Common myeloid progenitor, CD34-positive (primary cell): ENCODE data around the gene TAAR2.

Experiments used
- CTCF ChIA-PET: fragments of 350-600 bp; sonication (Branson Sonifier 250); formaldehyde crosslinking; loops from one replicate; lab custom pipeline; 2021; ENCODE audit warnings: antibody characterized with exemption; lab: Charles Lee
- POLR2A ChIA-PET: fragments of 350-600 bp; sonication (Branson Sonifier 250); formaldehyde crosslinking; loops from one replicate; lab custom pipeline; 2021; ENCODE audit warnings: antibody characterized with exemption; lab: Charles Lee
- DNase-seq, 3 donors: peaks; one replicate each; pipeline versions ENCODE4 v3.0.0 to v3.0.0-alpha.2; 2013
- H3K27ac ChIP-seq, 2 experiments: 1 replicate in 1 of 2; 2 replicates in 1 of 2; pipeline ENCODE4 v1.7.0; 2013; ENCODE audit warnings: inconsistent platforms in 2 of 2, low read length in 2 of 2, mild to moderate bottlenecking in 2 of 2, low read depth in 1 of 2, moderate library complexity in 1 of 2; ENCODE audit not compliant: severe bottlenecking in 2 of 2, insufficient read depth in 1 of 2, poor library complexity in 1 of 2
- H3K27me3 ChIP-seq, 5 experiments: replicated peaks in 2 of 5; 1 replicate in 3 of 5; 2 replicates in 2 of 5; pipeline versions ENCODE4 v1.6.1 to v1.7.0; 2013; ENCODE audit warnings: low read length in 4 of 5, mild to moderate bottlenecking in 2 of 5, moderate library complexity in 2 of 5, inconsistent platforms in 1 of 5; ENCODE audit not compliant: insufficient read depth in 5 of 5, control insufficient read depth in 4 of 5
- H3K36me3 ChIP-seq, 4 experiments: 1 replicate in 2 of 4; 2 replicates in 2 of 4; pipeline versions ENCODE4 v1.6.1 to v1.7.0; 2013; ENCODE audit warnings: low read length in 3 of 4, control low read depth in 1 of 4, mild to moderate bottlenecking in 1 of 4; ENCODE audit not compliant: control insufficient read depth in 4 of 4, insufficient read depth in 4 of 4
- H3K4me1 ChIP-seq, 4 experiments: 1 replicate in 3 of 4; 2 replicates in 1 of 4; pipeline versions ENCODE4 v1.6.1 to v1.7.1; 2013; ENCODE audit warnings: low read length in 3 of 4, mild to moderate bottlenecking in 3 of 4, control low read depth in 1 of 4, inconsistent platforms in 1 of 4, moderate library complexity in 1 of 4; ENCODE audit not compliant: control insufficient read depth in 4 of 4, insufficient read depth in 4 of 4; ENCODE audit errors: control extremely low read depth in 1 of 4
- H3K4me3 ChIP-seq, 7 experiments: 1 replicate in 4 of 7; 2 replicates in 3 of 7; pipeline versions ENCODE4 v1.5.1 to v1.7.0; 2013; ENCODE audit warnings: mild to moderate bottlenecking in 7 of 7, low read length in 6 of 7, moderate library complexity in 6 of 7, inconsistent platforms in 2 of 7, low read depth in 2 of 7, control low read depth in 1 of 7; ENCODE audit not compliant: insufficient read depth in 4 of 7, control insufficient read depth in 1 of 7; ENCODE audit errors: extremely low read depth in 1 of 7
- H3K9me3 ChIP-seq, 5 experiments: 1 replicate in 4 of 5; 2 replicates in 1 of 5; pipeline versions ENCODE4 v1.6.1 to v1.7.1; 2013; ENCODE audit warnings: low read length in 4 of 5, mild to moderate bottlenecking in 2 of 5, inconsistent platforms in 1 of 5, low read depth in 1 of 5, moderate library complexity in 1 of 5; ENCODE audit not compliant: control insufficient read depth in 4 of 5, insufficient read depth in 2 of 5; ENCODE audit errors: control extremely low read depth in 1 of 5
- WGBS: methylation state at CpG from one replicate; pipeline ENCODE4 v1.1.5; 2013; ENCODE audit not compliant: insufficient coverage; 5-methylcytosine and 5-hydroxymethylcytosine counted together

The TAAR2 gene

DNA sequence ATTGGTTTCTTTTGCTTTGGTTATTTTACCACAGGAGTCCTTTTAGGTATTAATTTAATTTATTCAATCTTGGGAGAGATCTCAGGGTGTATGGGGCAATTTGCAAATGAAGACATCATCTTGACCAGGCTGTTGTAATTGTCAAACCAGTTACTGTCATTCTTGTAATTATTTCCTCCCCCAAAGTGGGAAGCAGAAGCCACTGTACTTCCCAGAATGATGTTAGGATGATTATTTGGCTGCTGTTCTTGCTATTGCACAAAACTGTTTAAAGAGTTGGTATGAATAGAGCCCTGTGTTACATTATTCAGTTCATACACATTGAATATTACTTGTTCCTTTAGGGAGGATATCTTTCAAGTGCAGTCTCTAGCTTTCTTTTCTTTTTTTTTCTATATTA is 52.3 kb downstream of the TAAR2 start:
- no peak for DNase-seq
- no peaks in the 10 kb centered on the region for H3K9me3 ChIP-seq
- ChIA-PET CTCF (no interaction called here), POLR2A (no interaction called here)
- no peak overlapping the region for H3K4me3 ChIP-seq
- H3K27ac ChIP-seq = no peak overlapping the region
- H3K4me1 ChIP-seq = no peaks in the 10 kb centered on the region
- peaks cover 0 to 8% (median 2%) of the 10 kb centered on the region in 5 experiments for H3K27me3 ChIP-seq
- H3K36me3 ChIP-seq = no peaks in the 10 kb centered on the region

- Histone ChIP-seq H3K36me3 (no peaks in the 10 kb centered on the region), H3K4me3 (no peak within 1 kb of the TSS), H3K4me1 (no peaks in the 10 kb centered on the region), H3K9me3 (no peaks in the 10 kb centered on the region), H3K27ac (no peak within 1 kb of the TSS), H3K27me3 (peaks cover 0 to 8% (median 2%) of the 10 kb centered on the region in 5 experiments)
- no peak for DNase-seq
- ChIA-PET CTCF (no interaction called here), POLR2A (no interaction called here)
- 96% methylated on average over 9 of the region's 15 CpGs for WGBS
Observed at GRCh38 chr6:132570221-132570777, 53.8 kb downstream of the TAAR2 start, which contains the start of gene TAAR6. Gene TAAR6 (plus strand): TSS chr6:132570322. CDS start chr6:132570322, 0 bp downstream.

DNA sequence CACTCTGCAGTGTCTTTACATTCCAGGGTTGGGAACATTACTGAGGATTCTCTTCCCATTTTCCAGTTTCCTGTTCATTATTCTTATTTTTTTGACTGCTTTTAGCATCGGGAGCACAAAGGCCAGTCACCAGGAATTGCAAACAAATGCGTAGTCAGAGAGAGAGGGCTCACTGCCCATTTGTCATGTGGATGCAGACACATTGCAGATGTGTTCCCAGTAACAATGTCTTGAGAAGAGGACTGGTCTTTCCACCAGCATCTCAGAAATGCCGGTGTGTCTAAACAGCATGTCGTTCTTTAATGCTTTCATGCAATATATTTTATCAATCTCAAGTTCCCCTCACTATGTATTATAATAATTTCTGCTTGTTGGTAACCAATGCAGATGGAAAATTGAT is 54.9 kb downstream of the TAAR2 start:
- H3K27me3 ChIP-seq = peaks cover 0 to 8% (median 3%) of the 10 kb centered on the region in 5 experiments
- H3K36me3 ChIP-seq = no peaks in the 10 kb centered on the region
- H3K9me3 ChIP-seq = no peaks in the 10 kb centered on the region
- ChIA-PET POLR2A (no interaction called here), CTCF (no interaction called here)
- H3K27ac ChIP-seq = no peak overlapping the region
- 94% methylated on average over 2 of the region's 4 CpGs for whole genome bisulfite sequencing
- H3K4me1 ChIP-seq = no peaks in the 10 kb centered on the region
- no peak for DNase-seq
- H3K4me3 ChIP-seq = no peak overlapping the region

- Histone ChIP-seq H3K27me3 (peaks cover 0 to 8% (median 5%) of the 10 kb centered on the region in 5 experiments), H3K27ac (no peak overlapping the region), H3K4me3 (no peak overlapping the region), H3K9me3 (no peaks in the 10 kb centered on the region), H3K36me3 (no peaks in the 10 kb centered on the region), H3K4me1 (no peaks in the 10 kb centered on the region)
- ChIA-PET CTCF (no interaction called here), POLR2A (no interaction called here)
- DNase-seq = no peak
- WGBS = 90% methylated on average over 4 of the region's 6 CpGs
Observed at GRCh38 chr6:132568611-132569010, 55.5 kb downstream of the TAAR2 start.

DNA sequence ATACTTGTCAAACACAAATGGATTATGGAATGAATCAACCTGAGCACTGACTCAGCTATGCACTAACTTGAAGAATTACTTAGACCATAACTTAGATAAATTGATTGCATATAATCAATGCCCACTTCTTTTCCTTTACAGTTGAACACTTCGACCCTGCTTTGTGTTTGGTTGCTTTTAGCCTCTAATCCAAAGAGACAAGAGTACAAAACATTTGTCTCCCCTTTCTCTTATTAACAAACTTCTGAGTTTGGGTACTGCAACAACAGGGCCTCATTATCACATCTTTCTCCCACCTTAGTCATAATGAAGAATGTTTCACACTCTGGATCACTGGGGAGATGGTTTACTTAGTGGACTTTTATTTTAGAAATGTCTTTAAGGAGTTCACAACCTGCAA is 56.5 kb downstream of the TAAR2 start:
- DNase-seq = no peak
- peaks cover 0 to 10% (median 5%) of the 10 kb centered on the region in 5 experiments for H3K27me3 ChIP-seq
- H3K27ac ChIP-seq = no peak overlapping the region
- H3K4me3 ChIP-seq = no peak overlapping the region
- no peaks in the 10 kb centered on the region for H3K9me3 ChIP-seq
- no peaks in the 10 kb centered on the region for H3K4me1 ChIP-seq
- ChIA-PET CTCF (no interaction called here), POLR2A (no interaction called here)
- WGBS = 100% methylated on average over 1 of the region's 1 CpG
- H3K36me3 ChIP-seq = no peaks in the 10 kb centered on the region
